Panc1 (cell line): ENCODE measurements around the gene PYGM. TPM values are rescaled to one million over a fixed set of nuclear protein-coding genes. Genes with fewer than 3 reads are reported as not detected.

Experiments used
- ATAC-seq: fragments of 200-7000 bp; cut with Tn5 transposase; 2 replicates; pipeline ENCODE4 v1.9.1; 2020; ENCODE audit warnings: mild to moderate bottlenecking, moderate library complexity
- BruUV-seq: library from RNA; stranded (reverse); fragments of 400-500 nt; replicated peaks from 2 replicates; lab custom pipeline; 2021; lab: Mats Ljungman, UMichigan
- CTCF ChIA-PET: fragments of 300-600 bp; sonication (Branson Sonifier 250); formaldehyde crosslinking; loops from one replicate; lab custom pipeline; 2022; ENCODE audit warnings: antibody characterized with exemption; lab: Charles Lee
- POLR2A ChIA-PET: fragments of 300-600 bp; sonication (Branson Sonifier 250); formaldehyde crosslinking; loops from one replicate; lab custom pipeline; 2022; ENCODE audit warnings: antibody characterized with exemption; lab: Charles Lee
- DNase-seq: peaks from one replicate; pipeline ENCODE4 v3.0.0-alpha.2; 2010; ENCODE audit warnings: low read depth, low spot score
- H3K27ac ChIP-seq: 2 replicates; pipeline ENCODE4 v1.5.1; 2011; ENCODE audit warnings: mild to moderate bottlenecking, low read length, inconsistent platforms
- H3K27me3 ChIP-seq: fragments of 200-500 bp; sonication (Bioruptor generic); 2 replicates; pipeline ENCODE4 v1.6.0; 2014; ENCODE audit warnings: low read length, inconsistent platforms; ENCODE audit not compliant: control insufficient read depth, insufficient read depth
- H3K36me3 ChIP-seq: fragments of 200-500 bp; sonication (Bioruptor generic); 2 replicates; pipeline ENCODE4 v1.5.1; 2014; ENCODE audit warnings: inconsistent platforms, mild to moderate bottlenecking, low read length, moderate library complexity; ENCODE audit not compliant: control insufficient read depth, insufficient read depth
- H3K4me1 ChIP-seq: 2 replicates; pipeline ENCODE4 v1.5.1; 2011; ENCODE audit warnings: inconsistent platforms, mild to moderate bottlenecking, low read length, moderate library complexity; ENCODE audit not compliant: control insufficient read depth, insufficient read depth
- H3K4me3 ChIP-seq, 2 experiments: 2 replicates each; pipeline ENCODE4 v1.5.1; 2011 to 2012; ENCODE audit warnings: low read depth in 2 of 2, low read length in 2 of 2, mild to moderate bottlenecking in 2 of 2, inconsistent platforms in 1 of 2, moderate library complexity in 1 of 2
- H3K9me3 ChIP-seq: fragments of 200-500 bp; sonication (Bioruptor generic); 2 replicates; pipeline ENCODE4 v1.5.1; 2014; ENCODE audit warnings: low read depth, mild to moderate bottlenecking, inconsistent platforms, low read length, moderate library complexity; ENCODE audit not compliant: control insufficient read depth, insufficient read depth
- CTCF ChIP-seq: fragments of 450-650 bp; IDR thresholded peaks from 2 replicates; pipeline ENCODE4 v1.5.1; 2017; ENCODE audit warnings: mild to moderate bottlenecking
- POLR2AphosphoS5 ChIP-seq: IDR thresholded peaks from 2 replicates; pipeline ENCODE4 v1.6.1; 2012; ENCODE audit warnings: mild to moderate bottlenecking, low read depth, low read length, moderate library complexity
- REST ChIP-seq, 2 experiments: IDR thresholded peaks; 2 replicates each; pipeline ENCODE4 v1.6.1; 2011 to 2012; ENCODE audit warnings: low read depth in 2 of 2, control low read depth in 1 of 2, low read length in 1 of 2, mild to moderate bottlenecking in 1 of 2, moderate library complexity in 1 of 2; ENCODE audit not compliant: insufficient read depth in 1 of 2
- SIN3A ChIP-seq: IDR thresholded peaks from 2 replicates; pipeline ENCODE4 v1.6.1; 2012; ENCODE audit warnings: low read depth, mild to moderate bottlenecking, low read length, moderate library complexity, borderline replicate concordance; ENCODE audit not compliant: insufficient read depth
- TCF7L2 ChIP-seq: IDR thresholded peaks from 2 replicates; pipeline ENCODE4 v1.6.1; 2011; ENCODE audit warnings: mild to moderate bottlenecking, low read depth, low read length, inconsistent platforms
- in situ Hi-C: cut with HindIII; loops from 2 replicates; pipeline ENCODE4 v1.10.0; 2016; ENCODE audit warnings: low sequenced_read_pairs, low pct_unique_long_range_greater_than_20kb
- intact Hi-C: fragments of 100-400 bp; cut with micrococcal nuclease; formaldehyde crosslinking; loops from one replicate; pipeline ENCODE4 v1.10.0; 2022; ENCODE audit not compliant: unreplicated experiment
- total RNA-seq: library from RNA; stranded (reverse); gene quantifications from one replicate; pipeline ENCODE4 v1.2.1, GENCODE V29; 2021; ENCODE audit not compliant: unreplicated experiment

Gene PYGM
- total RNA-seq, 1 experiment from 2014 or later = 0.39 TPM

GRCh38 chr11:64753380-64754123, 6.2 kb downstream of the PYGM start:
- Histone ChIP-seq H3K9me3 (no peaks in the 10 kb centered on the region), H3K27me3 (no peaks in the 10 kb centered on the region), H3K27ac (no peak overlapping the region), H3K36me3 (no peaks in the 10 kb centered on the region), H3K4me3 (no peak overlapping the region), H3K4me1 (no peaks in the 10 kb centered on the region)
- TF ChIP-seq TCF7L2 (no peak), SIN3A (no peak), CTCF (no peak), POLR2AphosphoS5 (no peak), REST (IDR thresholded peaks at IDR 0.05; ENCODE audit: insufficient read depth in 1 of 2, low read depth in 2 of 2, low read length in 1 of 2) (no peak)
- CTCF ChIA-PET = no interaction called here
- no peak for DNase-seq
- in situ Hi-C loops (no loop called here), intact Hi-C loops (no loop called here)
- BruUV-seq = no TSS peak
- POLR2A ChIA-PET = no interaction called here
- no peak for ATAC-seq

- in situ Hi-C loops (no loop called here), intact Hi-C loops (no loop called here)
- Histone ChIP-seq H3K36me3 (no peaks in the 10 kb centered on the region), H3K4me1 (no peaks in the 10 kb centered on the region), H3K27ac (no peak overlapping the region), H3K4me3 (no peak overlapping the region), H3K9me3 (no peaks in the 10 kb centered on the region), H3K27me3 (no peaks in the 10 kb centered on the region)
- DNase-seq (no peak), ATAC-seq (no peak)
- ChIA-PET CTCF (no interaction called here), POLR2A (no interaction called here)
- no TSS peak for BruUV-seq
- no peak for TF ChIP-seq CTCF
- TF ChIP-seq SIN3A = no peak
- no peak for TF ChIP-seq REST (IDR thresholded peaks at IDR 0.05; ENCODE audit: insufficient read depth in 1 of 2, low read depth in 2 of 2, low read length in 1 of 2)
- no peak for TF ChIP-seq POLR2AphosphoS5
- no peak for TF ChIP-seq TCF7L2
Measured at GRCh38 chr11:64753019-64753379, 6.8 kb downstream of the PYGM start.
